Measurements from ENCODE around the gene GRB7.
"Not testable (repeated sequence)": the region's sequence is repeated elsewhere in the genome, so short reads cannot be mapped to it uniquely, and the experiment has no call there.

The GRB7 gene

DNA sequence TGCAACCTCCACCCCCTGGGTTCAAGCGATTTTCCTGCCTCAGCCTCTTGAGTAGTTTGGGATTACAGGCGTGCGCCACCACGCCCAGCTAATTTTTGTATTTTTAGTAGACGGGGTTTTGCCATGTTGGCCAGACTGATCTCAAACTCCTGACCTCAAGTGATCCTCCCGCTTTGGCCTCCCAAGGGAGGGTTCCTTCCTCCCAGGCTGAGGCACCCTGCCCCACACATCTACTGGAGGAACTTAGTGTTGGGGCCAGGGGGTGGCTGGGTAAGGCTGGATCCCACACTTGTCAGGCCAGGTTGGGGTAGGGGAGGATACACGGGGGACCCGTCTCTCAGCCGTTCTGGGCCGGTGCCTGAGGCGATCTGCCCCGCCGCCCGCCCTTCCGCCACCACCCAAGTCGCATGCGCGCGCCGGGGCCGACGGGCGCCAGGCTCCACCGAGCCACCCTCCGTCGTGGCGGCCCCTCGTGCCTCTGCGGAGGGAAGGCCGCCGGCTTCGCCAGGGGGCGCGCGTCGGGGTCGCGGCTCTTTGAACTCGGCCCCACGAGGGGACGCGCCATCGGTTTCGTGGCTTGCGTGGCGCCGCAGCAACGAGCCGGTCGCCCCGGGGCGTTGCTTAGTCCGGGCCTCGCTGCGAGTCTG, 15.9 kb downstream of the GRB7 start:
- DNase-seq: peak; percentile 63

DNA sequence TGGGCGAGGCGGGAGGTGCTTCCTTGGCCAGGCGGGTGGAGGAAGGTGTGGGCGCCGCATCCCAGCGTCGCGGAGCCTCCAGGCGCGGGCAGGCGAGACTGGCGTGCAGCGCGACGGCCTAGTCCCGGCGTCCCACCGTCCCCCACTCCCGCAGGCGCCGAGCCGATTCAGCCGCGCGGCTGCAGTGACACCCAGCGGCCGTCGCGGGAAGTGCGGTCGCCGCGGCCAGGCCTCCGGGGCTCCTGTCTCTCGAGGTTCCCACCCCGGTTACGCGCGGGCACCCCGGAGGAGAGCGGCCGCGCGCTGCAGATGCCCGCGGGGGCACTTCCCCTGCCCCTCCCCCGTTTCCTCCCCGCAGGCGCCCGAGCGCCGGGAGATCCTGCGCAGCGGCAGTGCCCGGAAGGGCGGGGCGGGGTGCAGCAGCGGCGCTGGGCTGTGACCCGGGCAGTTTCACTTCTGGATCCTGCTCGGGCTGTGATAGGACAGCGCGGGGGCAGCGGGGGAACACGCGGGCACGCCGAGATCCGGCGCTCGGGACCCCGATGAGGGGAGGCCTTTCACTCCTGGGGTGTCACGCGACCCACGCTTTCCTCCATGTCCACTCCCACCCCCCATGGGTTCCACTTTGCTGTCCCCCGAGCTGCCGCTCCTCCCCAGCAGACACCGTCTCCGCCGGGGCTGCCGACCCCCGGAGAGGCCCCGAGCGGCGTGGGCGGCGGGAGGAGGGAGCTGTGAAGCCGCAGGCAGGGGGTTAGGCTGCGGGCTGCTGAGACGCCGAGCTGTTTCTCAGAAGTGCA, 16.6 kb downstream of the GRB7 start:
- peak; percentile 98 for DNase-seq

GRCh38 chr17:39754958-39755553, 17.3 kb downstream of the GRB7 start:
- DNase-seq: no peak

- DNase-seq: peak; percentile 47
These were observed 18.0 kb downstream of the GRB7 start for GRCh38 chr17:39755554-39756379.

DNA sequence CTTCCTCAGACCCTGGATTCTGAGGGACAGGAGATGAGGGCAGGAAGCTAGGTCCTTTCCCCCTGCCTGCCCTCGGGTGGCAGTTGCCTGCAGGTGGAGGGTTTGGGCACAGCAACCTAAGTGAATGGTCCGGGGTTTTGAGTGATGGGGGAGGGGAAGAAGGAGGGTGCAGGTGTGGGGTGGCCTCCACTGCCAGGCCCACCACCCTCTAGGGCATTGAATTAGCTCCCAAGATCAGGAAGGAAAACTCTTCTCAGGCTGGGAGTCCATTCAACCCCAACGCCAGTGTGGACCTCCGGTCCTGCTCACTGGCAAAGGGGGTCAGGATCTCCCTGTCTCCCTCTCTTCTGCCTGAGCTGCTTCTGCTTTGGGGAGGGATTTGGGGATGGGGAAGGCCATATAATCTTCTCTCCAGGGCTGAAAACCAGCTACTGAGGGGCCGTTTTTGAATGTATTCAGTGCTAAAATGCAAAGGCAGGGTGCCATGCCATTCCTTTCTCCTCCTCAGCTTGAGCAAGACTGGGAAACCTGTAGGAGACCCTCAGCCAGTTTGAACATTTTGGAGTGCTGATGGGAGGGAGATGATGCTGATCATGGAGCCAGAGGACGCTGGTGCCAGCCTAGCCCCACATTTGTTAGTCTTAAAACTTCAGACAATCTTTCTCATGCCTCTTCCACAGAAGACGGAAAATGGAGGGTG, 18.8 kb downstream of the GRB7 start:
- DNase-seq: no peak

DNA sequence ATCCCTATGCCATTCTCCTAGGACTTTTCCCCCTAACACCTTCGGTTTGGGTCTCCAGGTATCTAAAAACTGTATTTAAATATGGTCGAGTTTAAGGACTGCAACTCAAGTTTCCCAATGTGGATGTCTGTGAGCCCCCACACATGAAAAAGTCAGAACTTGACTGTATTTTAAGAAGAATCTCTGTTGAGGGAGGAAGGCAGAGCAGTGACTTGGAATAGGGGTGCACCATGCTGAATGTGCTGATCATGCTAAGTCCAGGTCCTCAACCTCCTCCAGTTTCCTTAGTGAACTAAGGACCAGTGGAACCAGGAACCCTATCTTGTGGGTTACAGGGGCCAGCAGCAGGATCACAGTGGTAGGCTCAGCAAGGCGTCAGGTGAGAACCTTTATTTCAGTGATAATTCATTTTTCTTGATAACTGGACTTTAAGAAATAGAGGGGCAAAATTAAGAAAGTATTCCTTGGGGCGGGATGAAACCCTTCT, 19.5 kb downstream of the GRB7 start:
- DNase-seq: no peak

- peak; percentile 85 for DNase-seq
These were observed 20.5 kb downstream of the GRB7 start for GRCh38 chr17:39757931-39758873.

GRCh38 chr17:39759204-39759603, 21.5 kb downstream of the GRB7 start:
- no peak for DNase-seq

GRCh38 chr17:39761861-39762496, 24.2 kb downstream of the GRB7 start:
- DNase-seq: no peak

DNA sequence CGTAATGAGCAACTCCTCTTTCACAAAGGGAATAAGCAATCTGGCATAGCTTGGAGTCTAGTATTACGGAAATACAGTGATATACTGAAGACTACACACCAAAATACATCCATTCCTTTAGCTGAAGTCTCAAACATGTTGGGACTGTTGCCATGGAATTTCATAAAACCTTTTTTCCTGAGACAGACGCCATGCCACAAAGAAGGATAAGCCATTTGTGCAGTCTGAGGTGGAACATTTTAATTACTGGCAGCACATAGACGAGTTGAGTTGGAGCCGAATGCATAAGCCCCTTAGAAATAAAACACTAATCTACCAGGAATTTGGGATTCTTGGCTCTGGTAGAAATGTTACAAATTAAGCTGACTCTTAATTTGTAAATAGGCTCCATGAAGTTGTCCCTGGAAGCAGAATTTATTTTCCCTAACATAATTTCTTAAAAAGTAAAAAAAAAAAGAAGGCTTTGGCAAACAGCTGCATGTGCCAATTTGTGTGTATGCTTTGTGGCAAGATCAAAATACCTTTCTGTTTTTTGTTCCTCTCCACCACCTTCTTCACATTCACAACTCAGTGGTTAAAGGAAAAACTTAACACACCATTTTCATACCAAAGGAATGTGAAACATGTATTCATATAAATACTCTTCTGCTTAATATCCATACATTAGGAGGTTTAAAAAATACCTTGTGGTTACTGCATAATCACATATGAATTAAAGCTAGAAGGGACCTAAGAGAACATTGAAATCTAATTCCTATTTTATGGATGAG, 25.5 kb downstream of the GRB7 start:
- DNase-seq: no peak

- DNase-seq: not testable (repeated sequence)
These were observed 26.4 kb downstream of the GRB7 start for GRCh38 chr17:39764171-39764570.

GRCh38 chr17:39765175-39765574, 27.4 kb downstream of the GRB7 start:
- no peak for DNase-seq

GRCh38 chr17:39765766-39766165, 28.0 kb downstream of the GRB7 start:
- no peak for DNase-seq

- peak; percentile 46 for DNase-seq
These were observed 29.4 kb downstream of the GRB7 start for GRCh38 chr17:39767147-39767546.

DNA sequence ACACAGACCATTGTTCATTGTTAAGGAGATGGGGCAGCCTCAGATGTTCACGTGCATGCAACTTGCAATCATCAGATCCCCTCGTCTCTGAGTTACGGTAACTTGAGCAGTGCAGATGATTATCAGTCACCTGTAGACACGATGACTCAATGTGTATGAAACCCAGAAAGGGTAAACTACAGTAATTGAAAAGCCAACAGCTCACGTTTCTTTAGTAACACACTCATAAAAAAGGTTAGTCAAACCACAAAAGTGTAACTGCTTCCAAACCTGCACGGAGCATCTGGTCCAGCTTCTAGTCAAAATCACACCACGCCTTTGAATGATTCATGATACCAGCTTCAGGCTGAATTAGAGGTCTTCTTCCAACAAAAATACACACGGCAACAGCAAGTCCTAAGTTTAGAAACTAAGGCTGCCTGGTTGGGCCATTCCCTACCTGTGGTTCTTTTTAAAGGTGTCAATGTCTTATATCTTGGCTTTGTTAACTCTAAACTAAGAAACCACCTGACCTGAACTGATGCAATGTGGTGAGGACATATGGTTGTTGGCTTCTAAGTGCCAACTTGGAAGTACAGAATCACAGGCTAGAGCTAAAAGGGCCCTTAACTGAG, 32.3 kb downstream of the GRB7 start:
- peak; percentile 93 for DNase-seq

DNA sequence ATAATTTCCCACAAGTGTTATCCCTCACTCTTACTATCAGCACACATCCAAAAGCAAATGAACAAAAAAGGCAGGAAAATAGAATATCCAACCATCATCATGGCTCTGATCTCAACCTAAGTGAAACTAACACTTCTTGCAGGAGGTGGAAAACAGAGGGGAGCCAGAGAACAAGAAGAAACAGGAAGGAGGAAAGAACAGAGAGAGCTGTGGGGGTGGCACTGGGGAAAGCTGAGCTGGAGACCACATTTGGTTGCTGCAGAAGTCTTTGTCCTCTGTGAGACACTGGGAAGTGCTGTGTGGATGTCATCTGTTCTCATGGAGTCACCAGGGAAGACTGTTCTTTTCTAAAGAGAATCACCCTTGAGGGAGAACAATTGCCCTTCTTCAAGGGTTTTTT, 34.7 kb downstream of the GRB7 start:
- DNase-seq: no peak

- no peak for DNase-seq
These were observed 35.5 kb downstream of the GRB7 start for GRCh38 chr17:39772987-39773934.

DNA sequence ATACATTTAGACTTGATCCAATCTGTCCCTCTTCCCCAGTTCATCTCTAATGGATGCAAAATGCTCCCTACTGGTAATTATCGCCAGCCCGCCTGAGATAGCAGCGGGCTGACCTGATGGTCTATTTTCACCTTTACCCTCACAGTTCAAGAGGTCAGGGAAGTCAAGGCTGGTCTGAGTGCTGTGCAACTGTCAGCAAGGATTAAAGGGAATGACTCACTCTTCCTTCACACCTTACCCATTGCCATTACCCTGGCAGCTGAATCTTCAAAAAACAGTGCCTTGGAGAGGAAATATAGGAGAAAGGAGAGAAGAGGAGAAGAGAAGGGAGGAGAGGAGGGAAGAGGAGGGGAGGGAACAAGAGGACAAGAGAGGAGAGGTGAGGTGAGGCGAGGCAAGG, 36.3 kb downstream of the GRB7 start:
- peak; percentile 60 for DNase-seq
